A673 (cell line): ENCODE data around the gene ELFN1.

ENCODE experiments used
- CTCF ChIP-seq: fragments of 300-800, 200-600 bp; sonication (generic); conservative IDR thresholded peaks from 2 replicates; pipeline ENCODE4 v1.5.1; 2017; ENCODE audit warnings: low read depth, mild to moderate bottlenecking, antibody characterized with exemption, low read length, moderate library complexity, mixed read lengths
- EZH2 ChIP-seq: fragments of 200-600 bp; sonication (generic); IDR thresholded peaks from 2 replicates; pipeline ENCODE4 v1.6.1; 2017; ENCODE audit warnings: borderline replicate concordance, low read depth, mild to moderate bottlenecking, mixed read lengths, antibody characterized with exemption, low read length; ENCODE audit not compliant: poor library complexity, severe bottlenecking

- no peak for TF ChIP-seq CTCF
- no peak for TF ChIP-seq EZH2
Observed at GRCh38 chr7:1741246-1741645, 71.2 kb downstream of the ELFN1 start.
